ENCODE results near the gene STXBP1.

The STXBP1 gene

GRCh38 chr9:127716412-127716811 is 104.3 kb downstream of the STXBP1 start:
- no peak for DNase-seq

- peak in 1 of 3 experiments; percentile 10 for DNase-seq
These were observed 105.7 kb downstream of the STXBP1 start for GRCh38 chr9:127717766-127718165.

GRCh38 chr9:127720031-127720864 is 108.2 kb downstream of the STXBP1 start:
- peak in 2 of 3 experiments; percentile 47 to 48 for DNase-seq

DNA sequence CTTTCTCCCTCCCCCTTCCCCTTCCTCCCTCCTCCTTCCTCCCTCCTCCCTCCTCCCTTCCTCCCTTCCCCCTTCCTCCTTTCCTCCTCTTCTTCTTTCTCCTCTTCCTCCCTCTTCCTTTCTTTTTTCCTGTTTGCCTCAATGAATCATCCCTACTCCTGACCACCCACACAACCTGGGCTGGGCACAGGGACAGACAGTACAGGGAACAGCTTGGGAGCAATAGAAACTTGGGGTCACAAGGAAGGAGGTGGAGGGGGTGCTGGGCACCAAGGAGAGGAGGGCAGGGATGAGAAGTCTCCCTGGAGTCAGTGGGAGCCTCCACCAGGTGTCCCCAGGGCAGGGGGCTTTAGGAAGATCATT is 108.8 kb downstream of the STXBP1 start:
- DNase-seq = no peak

GRCh38 chr9:127721391-127721821 is 109.3 kb downstream of the STXBP1 start:
- DNase-seq = peak in 2 of 3 experiments; percentile 91 to 97

GRCh38 chr9:127722055-127722745 is 110.1 kb downstream of the STXBP1 start:
- peak in 2 of 3 experiments; percentile 91 to 97 for DNase-seq

DNA sequence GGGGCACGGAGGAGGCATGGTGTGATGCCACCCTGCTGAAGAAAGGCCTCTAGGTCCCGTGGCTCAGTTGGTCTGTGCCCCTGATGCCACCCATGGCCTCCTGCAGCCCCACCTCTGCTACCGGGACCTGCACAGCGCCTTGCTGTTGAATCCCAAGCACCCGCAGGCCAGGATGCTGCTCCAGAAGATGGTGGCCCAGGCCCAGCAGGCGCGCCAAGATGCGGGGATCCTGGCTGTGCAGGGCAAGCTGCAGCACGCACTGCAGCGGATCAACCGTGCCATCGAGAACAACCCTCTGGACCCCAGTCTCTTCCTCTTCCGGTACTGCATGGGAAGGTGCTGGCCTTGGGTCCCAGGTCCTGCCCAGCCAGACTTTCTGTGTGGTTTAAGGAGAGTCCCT is 110.9 kb downstream of the STXBP1 start:
- no peak for DNase-seq

GRCh38 chr9:127723444-127723843 is 111.4 kb downstream of the STXBP1 start:
- peak in 1 of 3 experiments; percentile 69 for DNase-seq

GRCh38 chr9:127724012-127724411 is 111.9 kb downstream of the STXBP1 start:
- DNase-seq = peak in 2 of 3 experiments; percentile 83

- DNase-seq = peak in 1 of 3 experiments; percentile 18
These were observed 114.8 kb downstream of the STXBP1 start for GRCh38 chr9:127726871-127727270.

- DNase-seq = no peak
These were observed 116.7 kb downstream of the STXBP1 start for GRCh38 chr9:127728808-127729207.

- DNase-seq = no peak
These were observed 117.6 kb downstream of the STXBP1 start for GRCh38 chr9:127729522-127730256.

DNA sequence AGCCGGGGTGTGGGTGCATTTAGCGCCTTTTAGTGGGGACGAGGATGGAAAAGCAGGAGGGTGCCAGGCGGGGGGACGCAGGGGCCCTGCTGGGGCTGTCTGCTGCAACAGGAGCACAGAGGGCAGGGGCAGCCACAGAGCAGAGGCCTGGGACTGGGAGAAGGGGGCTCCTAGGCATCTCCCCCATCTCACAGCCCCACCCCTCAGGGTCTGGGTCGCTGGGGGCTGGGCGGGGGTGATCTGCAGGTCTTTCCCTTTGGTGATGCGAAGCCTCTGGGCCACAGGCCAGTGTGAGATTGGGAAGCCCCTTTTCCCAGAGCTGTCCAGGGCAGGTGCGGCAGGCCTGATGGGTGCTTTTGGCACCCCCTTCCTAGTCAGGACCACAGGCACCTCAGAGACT is 118.2 kb downstream of the STXBP1 start:
- no peak for DNase-seq

- DNase-seq = no peak
These were observed 118.8 kb downstream of the STXBP1 start for GRCh38 chr9:127730799-127731410.

DNA sequence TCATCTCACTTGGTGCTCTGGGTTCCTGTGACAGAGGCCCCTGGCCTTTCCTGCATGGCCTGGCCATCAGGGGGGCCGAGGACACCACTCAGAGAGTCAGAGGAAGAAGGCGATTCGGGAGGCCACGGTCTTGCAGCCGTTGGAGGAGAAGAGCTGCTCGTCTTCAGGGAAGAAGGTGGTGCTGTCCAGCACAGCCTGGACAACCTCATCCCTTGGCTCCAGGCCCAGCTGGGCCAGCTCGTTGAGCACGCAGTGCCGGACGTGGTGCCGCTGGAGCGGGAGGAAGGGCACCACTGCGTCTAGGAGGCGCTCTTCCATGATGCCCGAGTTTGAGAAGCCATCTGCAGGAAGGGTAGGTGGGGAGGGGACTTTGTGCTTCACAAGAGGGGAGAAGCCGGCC is 119.9 kb downstream of the STXBP1 start:
- DNase-seq = no peak

DNA sequence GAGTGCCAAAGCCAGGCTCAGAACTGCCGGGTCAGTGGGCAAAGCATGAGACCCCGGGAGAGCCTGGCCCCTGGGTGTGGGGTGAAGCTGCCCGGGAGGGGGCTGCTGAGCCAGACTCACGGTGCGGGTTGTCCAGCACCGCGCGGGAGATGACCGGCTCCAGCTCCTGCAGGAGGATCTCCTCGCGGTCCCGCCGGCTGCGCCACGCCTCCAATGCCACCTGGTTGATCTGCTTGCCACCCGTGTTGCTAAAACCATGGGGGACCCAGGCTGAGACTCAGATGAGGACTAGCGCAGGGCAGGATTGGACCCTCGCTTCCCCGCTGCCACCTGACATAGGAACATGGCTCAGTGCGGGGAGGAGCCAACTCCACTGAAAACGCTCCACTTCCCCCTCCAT is 120.4 kb downstream of the STXBP1 start:
- DNase-seq = no peak

- DNase-seq = no peak
These were observed 121.5 kb downstream of the STXBP1 start for GRCh38 chr9:127733614-127734013.

GRCh38 chr9:127734247-127734746 is 122.2 kb downstream of the STXBP1 start:
- DNase-seq = peak in 2 of 3 experiments; percentile 55 to 65

- peak; percentile 92 to 99 (median 99) for DNase-seq
These were observed 122.9 kb downstream of the STXBP1 start, which contains the start of gene TOR2A for GRCh38 chr9:127734747-127735529. TOR2A (minus strand) TSS chr9:127735294; CDS start chr9:127735270, 24 bp downstream.

DNA sequence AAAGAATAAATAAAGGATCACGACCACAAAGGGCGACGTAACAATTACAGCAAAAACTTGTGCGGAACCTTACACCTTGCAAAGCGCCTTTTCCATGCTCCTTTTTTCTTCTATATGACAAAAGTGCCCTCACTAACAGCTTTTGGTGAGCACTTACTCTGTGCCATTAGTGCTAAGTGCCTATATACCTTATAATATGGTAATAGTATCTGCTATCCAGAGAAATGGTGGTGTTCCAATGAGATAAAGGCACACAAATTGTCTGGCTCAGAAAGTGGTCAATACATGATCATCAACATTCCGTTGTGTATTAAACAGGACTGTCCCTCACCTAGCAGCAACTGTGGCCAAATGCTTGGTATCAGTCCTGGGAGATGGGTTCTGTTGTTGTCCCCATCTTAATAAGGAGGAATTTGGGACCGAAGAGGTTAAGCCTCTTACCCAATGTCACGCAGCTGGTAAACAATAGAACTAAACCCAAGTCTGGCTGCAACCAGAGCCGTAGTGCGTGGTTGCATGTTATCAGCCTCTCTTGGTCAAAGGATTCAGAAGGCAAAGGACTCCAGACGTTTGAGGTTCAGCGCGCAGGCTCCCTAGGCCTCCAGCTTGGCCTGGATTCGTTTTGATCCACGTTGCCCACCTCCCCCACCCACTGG is 123.6 kb downstream of the STXBP1 start:
- no peak for DNase-seq

DNA sequence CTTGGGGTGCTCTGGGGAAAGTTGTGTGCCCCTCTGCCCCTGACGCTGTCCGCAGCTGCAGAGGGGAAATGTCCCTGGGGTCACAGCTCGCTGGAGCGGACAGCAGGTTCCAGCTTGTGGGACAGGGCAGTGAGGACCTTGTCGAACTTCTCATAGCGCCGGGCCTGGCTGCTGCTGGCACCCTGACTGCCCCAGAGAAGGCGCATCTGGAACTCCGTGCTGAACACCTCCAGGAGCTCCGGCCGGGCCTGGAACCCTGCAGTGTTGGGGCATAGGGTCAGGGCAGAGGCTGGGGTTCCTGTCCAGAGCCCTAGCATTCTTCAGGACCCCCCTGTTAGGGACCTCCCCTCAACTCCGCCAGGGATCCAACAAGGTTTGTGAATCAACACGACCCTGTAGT is 126.6 kb downstream of the STXBP1 start:
- no peak for DNase-seq

All from NCI-H1417 (cell line).